Endothelial cell of umbilical vein (primary cell): Measurements from ENCODE around the gene EFNB3. TPM values are rescaled to one million over a fixed set of nuclear protein-coding genes. Genes with fewer than 3 reads are reported as not detected.

Experiments used
- BruUV-seq: library from RNA; stranded (reverse); fragments of 400-500 nt; replicated peaks from 2 replicates; lab custom pipeline; 2021; lab: Mats Ljungman, UMichigan
- CTCF ChIA-PET: fragments of 300-600, 350-600 bp; sonication (Branson Sonifier 250); formaldehyde crosslinking; loops from one replicate; lab custom pipeline; 2021; ENCODE audit warnings: antibody characterized with exemption, inconsistent platforms; lab: Charles Lee
- POLR2A ChIA-PET: fragments of 300-600, 350-600 bp; sonication (Branson Sonifier 250); formaldehyde crosslinking; loops from one replicate; lab custom pipeline; 2021; ENCODE audit warnings: antibody characterized with exemption, inconsistent platforms; lab: Charles Lee
- DNase-seq: peaks from one replicate; pipeline ENCODE4 v3.0.0-alpha.2; 2011; ENCODE audit warnings: low read depth, low spot score
- FAIRE-seq: peaks from 2 replicates; lab custom pipeline; 2011; peaks lifted over from hg19 to GRCh38; lab: Jason Lieb, UNC
- H2AFZ ChIP-seq: 2 replicates; pipeline ENCODE4 v1.6.0; 2012; ENCODE audit warnings: low read depth, low read length, control low read depth, inconsistent platforms
- H3K27ac ChIP-seq: 2 replicates; pipeline ENCODE4 v1.5.1; 2011; ENCODE audit warnings: low read depth, mild to moderate bottlenecking, control low read depth, low read length, moderate library complexity; ENCODE audit not compliant: insufficient read depth
- H3K27me3 ChIP-seq, 2 experiments: 2 replicates each; pipeline versions ENCODE4 v1.6.0 to v1.6.1; 2011; ENCODE audit warnings: low read length in 2 of 2, mixed read lengths in 1 of 2; ENCODE audit not compliant: control insufficient read depth in 2 of 2, insufficient read depth in 2 of 2
- H3K36me3 ChIP-seq, 2 experiments: 2 replicates in 1 of 2; 3 replicates in 1 of 2; pipeline ENCODE4 v1.5.1; 2011; ENCODE audit warnings: low read length in 2 of 2, mild to moderate bottlenecking in 1 of 2, moderate library complexity in 1 of 2; ENCODE audit not compliant: control insufficient read depth in 2 of 2, insufficient read depth in 2 of 2; ENCODE audit errors: extremely low read depth in 1 of 2
- H3K4me1 ChIP-seq: 3 replicates; pipeline ENCODE4 v1.5.1; 2011; ENCODE audit warnings: mild to moderate bottlenecking, low read length; ENCODE audit not compliant: control insufficient read depth, insufficient read depth; ENCODE audit errors: extremely low read depth
- H3K4me2 ChIP-seq: 2 replicates; pipeline ENCODE4 v1.6.1; 2011; ENCODE audit warnings: low read length, control low read depth, mixed read lengths; ENCODE audit not compliant: insufficient read depth
- H3K4me3 ChIP-seq, 3 experiments: fragments of 200-600 bp in 1 of 3; sonication (generic), shearing (Covaris generic) in 1 of 3; replicated peaks in 1 of 3; 2 replicates each; pipeline ENCODE4 v1.5.1; 2011 to 2016; ENCODE audit warnings: control low read depth in 3 of 3, low read length in 3 of 3, mild to moderate bottlenecking in 2 of 3, inconsistent platforms in 1 of 3, low read depth in 1 of 3, moderate library complexity in 1 of 3; ENCODE audit not compliant: insufficient read depth in 1 of 3
- H3K79me2 ChIP-seq: 2 replicates; pipeline ENCODE4 v1.6.0; 2012; ENCODE audit warnings: low read length, inconsistent platforms; ENCODE audit not compliant: control insufficient read depth, insufficient read depth
- H3K9ac ChIP-seq: replicated peaks from 2 replicates; pipeline ENCODE3; 2011; ENCODE audit warnings: low read length, control low read depth; ENCODE audit not compliant: insufficient read depth; ENCODE audit errors: extremely low read depth
- H3K9me1 ChIP-seq: replicated peaks from 3 replicates; pipeline ENCODE4 v1.6.0; 2011; ENCODE audit warnings: mild to moderate bottlenecking, low read length; ENCODE audit not compliant: control insufficient read depth, insufficient read depth; ENCODE audit errors: extremely low read depth
- H3K9me3 ChIP-seq: replicated peaks from 2 replicates; pipeline ENCODE4 v1.5.1; 2012; ENCODE audit warnings: low read length, inconsistent platforms; ENCODE audit not compliant: control insufficient read depth, insufficient read depth
- H4K20me1 ChIP-seq: replicated peaks from 2 replicates; pipeline ENCODE3; 2011; ENCODE audit warnings: mild to moderate bottlenecking, low read length; ENCODE audit not compliant: control insufficient read depth, insufficient read depth; ENCODE audit errors: extremely low read depth
- CTCF ChIP-seq, 2 donors: IDR thresholded peaks; 1 replicate in 1 of 2; 2 replicates in 1 of 2; pipeline ENCODE4 v1.5.1; 2011; ENCODE audit warnings: low read length in 2 of 2, mild to moderate bottlenecking in 2 of 2, moderate library complexity in 2 of 2, control low read depth in 1 of 2, inconsistent platforms in 1 of 2, low read depth in 1 of 2; ENCODE audit not compliant: insufficient read depth in 1 of 2; ENCODE audit errors: extremely low read depth in 1 of 2
- EZH2 ChIP-seq: IDR thresholded peaks from 2 replicates; pipeline ENCODE4 v1.6.1; 2012; ENCODE audit warnings: borderline replicate concordance, low read depth, mild to moderate bottlenecking, moderate library complexity, low read length, inconsistent platforms; ENCODE audit not compliant: severe bottlenecking
- FOS ChIP-seq: IDR thresholded peaks from 2 replicates; pipeline ENCODE4 v1.6.1; 2011; ENCODE audit warnings: mild to moderate bottlenecking, low read length, moderate library complexity, borderline replicate concordance; ENCODE audit not compliant: insufficient read depth
- GATA2 ChIP-seq: IDR thresholded peaks from 2 replicates; pipeline ENCODE4 v1.7.0; 2011; ENCODE audit warnings: low read depth, mild to moderate bottlenecking, moderate library complexity, mixed read lengths, low read length; ENCODE audit not compliant: insufficient read length, insufficient read depth
- JUN ChIP-seq: IDR thresholded peaks from 2 replicates; pipeline ENCODE4 v1.6.1; 2011; ENCODE audit warnings: borderline replicate concordance, low read depth; ENCODE audit not compliant: insufficient read length, insufficient read depth
- MAX ChIP-seq: IDR thresholded peaks from 2 replicates; pipeline ENCODE4 v1.6.1; 2011; ENCODE audit not compliant: insufficient read depth, insufficient read length
- MYC ChIP-seq: IDR thresholded peaks from one replicate; pipeline ENCODE4 v1.6.1; 2011; ENCODE audit warnings: mild to moderate bottlenecking, low read depth, low read length
- POLR2A ChIP-seq: IDR thresholded peaks from 2 replicates; pipeline ENCODE4 v1.6.1; 2012; ENCODE audit warnings: low read depth, mild to moderate bottlenecking, control low read depth, low read length
- POLR2AphosphoS5 ChIP-seq: IDR thresholded peaks from 2 replicates; pipeline ENCODE4 v1.6.1; 2012; ENCODE audit warnings: low read depth, mild to moderate bottlenecking, control low read depth, low read length, moderate library complexity; ENCODE audit not compliant: insufficient read depth
- dilution Hi-C: fragments of 300-500 bp; cut with MboI; formaldehyde crosslinking; loops from one replicate; pipeline ENCODE4 v1.15.0; 2019; ENCODE audit warnings: low sequenced_read_pairs; ENCODE audit not compliant: extremely low pct_ligation_motif_present
- intact Hi-C: fragments of 100-400 bp; cut with micrococcal nuclease; formaldehyde crosslinking; loops from one replicate; pipeline ENCODE4 v1.10.0; 2022
- polyA plus RNA-seq, 4 experiments: library from polyadenylated mRNA; depleted of rRNA in 3 of 4; stranded (reverse) in 3 of 4; unstranded in 1 of 4; fragments of >200 nt; gene quantifications; 2 replicates each; pipeline versions ENCODE4 v1.2.1 to v1.2.3, GENCODE V29; 2011 to 2012; ENCODE audit warnings: missing spikeins in 1 of 4
- total RNA-seq: library from RNA; stranded (reverse); gene quantifications from 2 replicates; pipeline ENCODE4 v1.2.3, GENCODE V29; 2021

Gene EFNB3
- total and polyA plus RNA-seq, 2 donors (not counting 3 experiments of a cell fraction or from before 2014, with no cell fraction given): 1.1 to 2.9 TPM

GRCh38 chr17:7705269-7706255 lies 560 bp downstream of the EFNB3 start:
- BruUV-seq: no TSS peak

GRCh38 chr17:7706631-7707354 lies 1.8 kb downstream of the EFNB3 start:
- Histone ChIP-seq H3K79me2 (no peaks in the 10 kb centered on the region), H3K4me1 (peaks cover 6% of the 10 kb centered on the region), H3K9ac (no peak overlapping the region), H3K4me3 (no peak overlapping the region), H3K9me3 (no peaks in the 10 kb centered on the region), H3K9me1 (no peaks in the 10 kb centered on the region), H3K36me3 (peaks cover 0 to 5% of the 10 kb centered on the region in 2 experiments), H3K27me3 (peaks cover 35% of the 10 kb centered on the region in 2 experiments), H4K20me1 (no peaks in the 10 kb centered on the region), H3K4me2 (no peak overlapping the region), H3K27ac (no peak overlapping the region), H2AFZ (no peak overlapping the region)
- no TSS peak for BruUV-seq
- no peak for TF ChIP-seq GATA2
- TF ChIP-seq MYC: no peak
- no peak for TF ChIP-seq CTCF (IDR thresholded peaks at IDR 0.05; ENCODE audit: extremely low read depth in 1 of 2, insufficient read depth in 1 of 2, low read depth in 1 of 2, low read length in 2 of 2)
- no peak for TF ChIP-seq POLR2A
- no peak for TF ChIP-seq FOS
- no peak for TF ChIP-seq JUN
- no peak for TF ChIP-seq EZH2
- no peak for TF ChIP-seq MAX
- no peak for TF ChIP-seq POLR2AphosphoS5
- ChIA-PET POLR2A (no interaction called here), CTCF (interaction anchor here (2.3 to 5.1 kb wide), 2 partner anchors 9 to 19 kb away, joined by 11 to 45 read pairs; partner anchors contain the start of genes DNAH2, TP53 and WRAP53)
- DNase-seq: no peak
- intact Hi-C loops: no loop called here
- no peak for FAIRE-seq
- dilution Hi-C loops: no loop called here

More at GRCh38 chr17:7705269-7706255, 560 bp downstream of the EFNB3 start:
- Histone ChIP-seq H3K4me2 (peak overlapping the region; percentile 21), H3K4me3 (peak overlapping the region in 1 of 3 experiments; percentile 27), H3K36me3 (peaks cover 0 to 8% of the 10 kb centered on the region in 2 experiments), H3K27me3 (peaks cover 33 to 35% of the 10 kb centered on the region in 2 experiments), H3K4me1 (peaks cover 6% of the 10 kb centered on the region), H3K9ac (no peak overlapping the region), H4K20me1 (no peaks in the 10 kb centered on the region), H3K27ac (no peak overlapping the region), H3K9me1 (no peaks in the 10 kb centered on the region), H3K9me3 (no peaks in the 10 kb centered on the region), H2AFZ (no peak overlapping the region), H3K79me2 (no peaks in the 10 kb centered on the region)
- CTCF ChIA-PET: interaction anchor here (2.3 to 5.1 kb wide), 2 partner anchors 10 to 18 kb away, joined by 11 to 45 read pairs; partner anchors contain the start of genes DNAH2, TP53 and WRAP53
- TF ChIP-seq EZH2: peak; percentile 55
- TF ChIP-seq GATA2: no peak
- DNase-seq: no peak
- POLR2A ChIA-PET: interaction anchor here (0.6 kb wide), 1 partner anchor 396 kb away, joined by 3 read pairs; no protein-coding TSS in a partner anchor
- intact Hi-C loops: loop anchor here (1.0 kb wide), 1 partner anchor 12 kb away; the partner anchor contains the start of gene DNAH2
- dilution Hi-C loops: no loop called here
- FAIRE-seq: no peak
